NCI-H2196 (cell line): Measurements from ENCODE around the gene PSORS1C2.

Source experiments
- DNase-seq: peaks from one replicate; lab custom pipeline; 2025; ENCODE audit not compliant: unreplicated experiment; lab: John Stamatoyannopoulos, UW

Gene PSORS1C2

GRCh38 chr6:31114970-31115849 is 23.7 kb downstream of the PSORS1C2 start:
- DNase-seq = no peak

- no peak for DNase-seq
Measured at GRCh38 chr6:31114541-31114878, 24.4 kb downstream of the PSORS1C2 start, which contains the start of gene PSORS1C1. Gene PSORS1C1, plus strand, starts transcription at chr6:31114800. Its CDS starts 14,833 bp downstream, at chr6:31129633.

- no peak for DNase-seq
Measured at GRCh38 chr6:31113861-31114540, 24.9 kb downstream of the PSORS1C2 start.

GRCh38 chr6:31112478-31112877 is 26.4 kb downstream of the PSORS1C2 start, which contains the start of gene C6orf15:
Gene C6orf15, minus strand, starts transcription at chr6:31112575. Its CDS starts 20 bp downstream, at chr6:31112555.
- DNase-seq = no peak

GRCh38 chr6:31111712-31112111 is 27.2 kb downstream of the PSORS1C2 start:
- no peak for DNase-seq

- no peak for DNase-seq
Measured at GRCh38 chr6:31110825-31111582, 27.9 kb downstream of the PSORS1C2 start.

GRCh38 chr6:31107052-31107451 is 31.8 kb downstream of the PSORS1C2 start:
- DNase-seq = no peak

- no peak for DNase-seq
Measured at GRCh38 chr6:31103136-31103535, 35.7 kb downstream of the PSORS1C2 start.

- DNase-seq = no peak
Measured at GRCh38 chr6:31098449-31098938, 40.4 kb downstream of the PSORS1C2 start.

GRCh38 chr6:31096656-31097055 is 42.2 kb downstream of the PSORS1C2 start:
- DNase-seq = no peak

GRCh38 chr6:31096215-31096614 is 42.7 kb downstream of the PSORS1C2 start:
- no peak for DNase-seq

- peak; percentile 25 for DNase-seq
Measured at GRCh38 chr6:31094389-31094881, 44.4 kb downstream of the PSORS1C2 start.

GRCh38 chr6:31092769-31093505 is 45.9 kb downstream of the PSORS1C2 start:
- no peak for DNase-seq

GRCh38 chr6:31092238-31092637 is 46.6 kb downstream of the PSORS1C2 start:
- DNase-seq = no peak

GRCh38 chr6:31091680-31092079 is 47.2 kb downstream of the PSORS1C2 start:
- no peak for DNase-seq

- no peak for DNase-seq
Measured at GRCh38 chr6:31090973-31091364, 47.9 kb downstream of the PSORS1C2 start.

- DNase-seq = no peak
Measured at GRCh38 chr6:31090275-31090972, 48.4 kb downstream of the PSORS1C2 start.
